ENCODE data around the gene ANXA11. TPM values are rescaled to one million over a fixed set of nuclear protein-coding genes. Genes with fewer than 3 reads are reported as not detected.

The ANXA11 gene
- total RNA-seq, 2 experiments from 2014 or later = 153 to 159 TPM

GRCh38 chr10:80157561-80157960 is 47.8 kb downstream of the ANXA11 start:
- Mint-ChIP-seq H3K4me1 (ENCODE audit: low read depth) (no peaks in the 10 kb centered on the region), H3K27ac (peak overlapping the region; percentile 14), H3K36me3 (ENCODE audit: low read depth) (peaks cover 100% of the 10 kb centered on the region), H3K27me3 (no peaks in the 10 kb centered on the region), H3K9me3 (no peaks in the 10 kb centered on the region), H3K4me3 (no peak overlapping the region)
- H3K4me1 ChIP-seq (ENCODE audit: insufficient read depth, low read length) = no peaks in the 10 kb centered on the region
- POLR2A ChIA-PET = interaction anchor here (1.0 to 1.2 kb wide), 2 partner anchors 30 kb away, joined by 4 read pairs; no protein-coding TSS in a partner anchor
- H3K27ac ChIP-seq (ENCODE audit: low read depth in 1 of 2, low read length in 2 of 2) = no peak overlapping the region
- DNase-seq (no peak), ATAC-seq (ENCODE audit: poor library complexity) (no peak)
- CTCF ChIA-PET = interaction anchor here (1.6 kb wide), 1 partner anchor 14 kb away, joined by 3 read pairs; no protein-coding TSS in a partner anchor
- intact Hi-C loops (cut with DNase I, micrococcal nuclease) = no loop called here
- no peaks in the 10 kb centered on the region for H3K27me3 ChIP-seq (ENCODE audit: control insufficient read depth in 1 of 2, insufficient read depth in 2 of 2, low read length in 2 of 2)
- no peak overlapping the region for H3K4me3 ChIP-seq (ENCODE audit: low read length)
- peaks cover 96% of the 10 kb centered on the region for H3K36me3 ChIP-seq (ENCODE audit: insufficient read depth, low read length)
- H3K9me3 ChIP-seq (ENCODE audit: control insufficient read depth in 1 of 2, insufficient read depth in 1 of 2, low read length in 2 of 2) = peaks cover 0 to 1% of the 10 kb centered on the region in 2 experiments
- no peak for TF ChIP-seq CTCF (IDR thresholded peaks at IDR 0.05)

GRCh38 chr10:80156216-80156615 is 49.1 kb downstream of the ANXA11 start:
- Mint-ChIP-seq H3K36me3 (ENCODE audit: low read depth) (peaks cover 100% of the 10 kb centered on the region), H3K27ac (peak overlapping the region; percentile 55), H3K27me3 (no peaks in the 10 kb centered on the region), H3K4me3 (no peak overlapping the region), H3K9me3 (no peaks in the 10 kb centered on the region), H3K4me1 (ENCODE audit: low read depth) (peaks cover 3% of the 10 kb centered on the region)
- Histone ChIP-seq H3K27ac (ENCODE audit: low read depth in 1 of 2, low read length in 2 of 2) (no peak overlapping the region), H3K36me3 (ENCODE audit: insufficient read depth, low read length) (peaks cover 94% of the 10 kb centered on the region), H3K4me1 (ENCODE audit: insufficient read depth, low read length) (no peaks in the 10 kb centered on the region), H3K27me3 (ENCODE audit: control insufficient read depth in 1 of 2, insufficient read depth in 2 of 2, low read length in 2 of 2) (no peaks in the 10 kb centered on the region), H3K9me3 (ENCODE audit: control insufficient read depth in 1 of 2, insufficient read depth in 1 of 2, low read length in 2 of 2) (peaks cover 0 to 5% of the 10 kb centered on the region in 2 experiments), H3K4me3 (ENCODE audit: low read length) (no peak overlapping the region)
- ChIA-PET POLR2A (interaction anchor here (1.2 kb wide), 1 partner anchor 31 kb away, joined by 4 read pairs; no protein-coding TSS in a partner anchor), CTCF (no interaction called here)
- ATAC-seq (ENCODE audit: poor library complexity) (no peak), DNase-seq (no peak)
- no peak for TF ChIP-seq CTCF (IDR thresholded peaks at IDR 0.05)
- intact Hi-C loops (cut with DNase I, micrococcal nuclease) = no loop called here

- intact Hi-C loops (cut with DNase I, micrococcal nuclease) = no loop called here
- ChIA-PET POLR2A (no interaction called here), CTCF (no interaction called here)
- no peaks in the 10 kb centered on the region for H3K4me1 ChIP-seq (ENCODE audit: insufficient read depth, low read length)
- Mint-ChIP-seq H3K27ac (peak overlapping the region; percentile 55), H3K4me1 (ENCODE audit: low read depth) (peaks cover 3% of the 10 kb centered on the region), H3K27me3 (no peaks in the 10 kb centered on the region), H3K4me3 (no peak overlapping the region), H3K36me3 (ENCODE audit: low read depth) (peaks cover 100% of the 10 kb centered on the region), H3K9me3 (no peaks in the 10 kb centered on the region)
- no peaks in the 10 kb centered on the region for H3K27me3 ChIP-seq (ENCODE audit: control insufficient read depth in 1 of 2, insufficient read depth in 2 of 2, low read length in 2 of 2)
- ATAC-seq (ENCODE audit: poor library complexity) (no peak), DNase-seq (no peak)
- TF ChIP-seq CTCF (IDR thresholded peaks at IDR 0.05) = no peak
- H3K4me3 ChIP-seq (ENCODE audit: low read length) = no peak overlapping the region
- no peak overlapping the region for H3K27ac ChIP-seq (ENCODE audit: low read depth in 1 of 2, low read length in 2 of 2)
- peaks cover 0 to 5% of the 10 kb centered on the region in 2 experiments for H3K9me3 ChIP-seq (ENCODE audit: control insufficient read depth in 1 of 2, insufficient read depth in 1 of 2, low read length in 2 of 2)
- H3K36me3 ChIP-seq (ENCODE audit: insufficient read depth, low read length) = peaks cover 91% of the 10 kb centered on the region
Observed at GRCh38 chr10:80155696-80156215, 49.6 kb downstream of the ANXA11 start.

Data from CD4-positive, alpha-beta T cell (primary cell).